ENCODE results near the gene INO80C. TPM values are rescaled to one million over a fixed set of nuclear protein-coding genes. Genes with fewer than 3 reads are reported as not detected.

The INO80C gene, protein sequence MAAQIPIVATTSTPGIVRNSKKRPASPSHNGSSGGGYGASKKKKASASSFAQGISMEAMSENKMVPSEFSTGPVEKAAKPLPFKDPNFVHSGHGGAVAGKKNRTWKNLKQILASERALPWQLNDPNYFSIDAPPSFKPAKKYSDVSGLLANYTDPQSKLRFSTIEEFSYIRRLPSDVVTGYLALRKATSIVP
- total RNA-seq: 33.8 and 34.4 TPM in 2 replicates
- long read RNA-seq, transcript INO80C-202 (5 exons, 974 nt): major isoform, 7 of 9 reads
- long read RNA-seq, partial matches to known transcripts: 0 of 9 reads
- long read RNA-seq, other reads (novel, unspliced or antisense): 1 of 9 reads

DNA sequence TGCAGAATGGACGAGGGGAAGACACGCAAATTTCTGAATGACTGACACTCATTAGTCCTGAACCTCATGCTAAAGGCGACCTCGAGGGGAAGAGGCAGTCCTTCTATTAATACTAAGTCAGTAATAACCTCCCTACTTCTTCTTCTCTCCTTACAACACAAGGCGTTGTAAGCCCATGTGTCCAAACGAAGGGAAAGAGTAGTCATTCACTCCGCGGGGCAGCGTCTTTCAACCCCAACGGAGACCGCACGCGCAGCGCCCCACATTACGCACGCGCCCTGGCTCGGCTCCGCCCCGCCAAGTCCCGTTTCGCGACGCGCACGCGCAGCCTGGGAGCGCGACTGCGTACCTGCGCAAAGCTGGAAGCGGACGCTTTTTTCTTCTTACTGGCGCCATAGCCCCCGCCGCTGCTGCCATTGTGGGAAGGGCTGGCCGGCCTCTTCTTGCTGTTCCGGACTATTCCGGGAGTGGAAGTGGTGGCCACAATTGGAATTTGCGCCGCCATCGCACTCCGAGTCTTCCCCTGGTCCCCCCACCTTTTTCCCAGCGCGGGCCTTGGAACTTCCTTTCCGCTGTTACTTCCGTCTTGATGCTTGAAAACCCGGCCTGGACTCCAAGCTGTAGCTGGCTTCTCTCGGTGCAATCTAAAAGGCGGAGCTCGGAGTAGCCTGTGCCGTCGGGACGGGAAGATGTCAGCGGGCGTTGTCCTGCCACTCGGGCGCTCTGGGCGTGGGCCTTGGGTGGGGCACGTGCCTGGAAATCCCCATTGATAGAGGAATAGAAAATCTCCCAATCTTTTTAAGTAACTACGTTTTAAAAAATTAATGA, at the start of gene INO80C:
Gene INO80C, minus strand, starts transcription at position 591 of the 828 bp plus-strand sequence. Its CDS starts 86 bp downstream, at position 505.
- peak; percentile 85 for DNase-seq (ENCODE audit: low read depth, low spot score)
- peak within 1 kb of the TSS; percentile 96 for H3K4me3 Mint-ChIP-seq
- H3K27ac Mint-ChIP-seq (ENCODE audit: unreplicated experiment): peak within 1 kb of the TSS; percentile 97
- H3K36me3 Mint-ChIP-seq (ENCODE audit: low read depth): no peaks in the 10 kb centered on the region
- peaks cover 26% of the 10 kb centered on the region for H3K4me1 Mint-ChIP-seq
- peaks cover 3% of the 10 kb centered on the region for H3K27me3 Mint-ChIP-seq (ENCODE audit: low read depth)
- H3K9me3 Mint-ChIP-seq: no peaks in the 10 kb centered on the region
- TF ChIP-seq, protein P1, sequence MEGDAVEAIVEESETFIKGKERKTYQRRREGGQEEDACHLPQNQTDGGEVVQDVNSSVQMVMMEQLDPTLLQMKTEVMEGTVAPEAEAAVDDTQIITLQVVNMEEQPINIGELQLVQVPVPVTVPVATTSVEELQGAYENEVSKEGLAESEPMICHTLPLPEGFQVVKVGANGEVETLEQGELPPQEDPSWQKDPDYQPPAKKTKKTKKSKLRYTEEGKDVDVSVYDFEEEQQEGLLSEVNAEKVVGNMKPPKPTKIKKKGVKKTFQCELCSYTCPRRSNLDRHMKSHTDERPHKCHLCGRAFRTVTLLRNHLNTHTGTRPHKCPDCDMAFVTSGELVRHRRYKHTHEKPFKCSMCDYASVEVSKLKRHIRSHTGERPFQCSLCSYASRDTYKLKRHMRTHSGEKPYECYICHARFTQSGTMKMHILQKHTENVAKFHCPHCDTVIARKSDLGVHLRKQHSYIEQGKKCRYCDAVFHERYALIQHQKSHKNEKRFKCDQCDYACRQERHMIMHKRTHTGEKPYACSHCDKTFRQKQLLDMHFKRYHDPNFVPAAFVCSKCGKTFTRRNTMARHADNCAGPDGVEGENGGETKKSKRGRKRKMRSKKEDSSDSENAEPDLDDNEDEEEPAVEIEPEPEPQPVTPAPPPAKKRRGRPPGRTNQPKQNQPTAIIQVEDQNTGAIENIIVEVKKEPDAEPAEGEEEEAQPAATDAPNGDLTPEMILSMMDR (conservative IDR thresholded peaks at IDR 0.05): peak; percentile 27

DNA sequence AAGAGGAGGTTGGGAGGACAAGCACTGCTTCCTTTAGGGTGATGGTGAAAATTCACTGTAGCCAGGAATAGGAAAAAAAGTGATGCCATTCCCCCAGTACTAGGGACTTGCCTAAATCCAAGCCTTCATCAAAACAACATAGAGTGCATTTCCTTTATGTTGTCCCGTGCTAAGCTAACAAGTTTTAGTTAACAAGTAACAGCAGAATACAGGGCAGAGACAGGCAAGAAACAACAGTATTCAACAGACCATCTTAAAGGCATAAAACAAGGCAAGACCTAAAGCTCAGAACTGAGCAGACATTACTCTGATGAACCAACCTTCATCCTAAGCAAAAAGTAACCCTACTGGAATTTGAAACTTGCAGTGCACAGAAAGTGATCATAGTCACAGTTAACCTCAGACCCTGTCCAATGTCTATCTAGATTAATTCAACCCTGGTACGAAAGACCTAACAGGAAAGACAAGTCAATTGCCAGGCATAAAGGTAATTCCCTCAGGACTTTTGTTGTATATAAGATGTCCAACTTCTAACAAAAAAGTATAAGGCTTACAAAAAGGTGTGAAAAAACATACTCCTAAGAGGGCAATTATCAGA, 49.3 kb upstream of the INO80C start:
- TF ChIP-seq, protein P1 (conservative IDR thresholded peaks at IDR 0.05): no peak
- H3K4me3 Mint-ChIP-seq: no peak overlapping the region
- H3K27ac Mint-ChIP-seq (ENCODE audit: unreplicated experiment): no peak overlapping the region
- H3K4me1 Mint-ChIP-seq: no peaks in the 10 kb centered on the region
- H3K9me3 Mint-ChIP-seq: peaks cover 4% of the 10 kb centered on the region
- no peak for DNase-seq (ENCODE audit: low read depth, low spot score)
- no peaks in the 10 kb centered on the region for H3K36me3 Mint-ChIP-seq (ENCODE audit: low read depth)
- no peaks in the 10 kb centered on the region for H3K27me3 Mint-ChIP-seq (ENCODE audit: low read depth)

DNA sequence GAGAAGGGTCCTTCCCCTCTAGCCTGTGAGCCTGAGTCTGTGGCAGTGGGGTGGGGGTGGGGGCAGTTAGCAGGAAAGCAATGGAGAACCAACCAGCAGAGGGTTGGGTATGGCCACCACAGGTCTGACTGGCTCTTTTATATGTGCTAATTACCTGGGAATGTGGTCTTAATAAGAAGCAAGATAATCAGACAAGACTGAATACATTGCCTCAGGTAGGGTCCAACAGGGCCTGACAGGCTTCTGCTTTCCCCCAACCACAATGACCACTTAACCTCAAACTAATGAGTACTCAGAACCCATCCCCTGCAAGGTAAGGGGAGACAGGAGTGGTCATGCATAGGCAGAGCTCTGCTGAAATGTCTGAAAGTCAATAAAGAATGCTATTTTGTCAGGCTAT, 44.6 kb upstream of the INO80C start:
- no peak for DNase-seq (ENCODE audit: low read depth, low spot score)
- TF ChIP-seq, protein P1 (conservative IDR thresholded peaks at IDR 0.05): no peak
- Mint-ChIP-seq H3K4me1 (no peaks in the 10 kb centered on the region), H3K27ac (ENCODE audit: unreplicated experiment) (no peak overlapping the region), H3K4me3 (no peak overlapping the region), H3K9me3 (peaks cover 9% of the 10 kb centered on the region), H3K27me3 (ENCODE audit: low read depth) (no peaks in the 10 kb centered on the region), H3K36me3 (ENCODE audit: low read depth) (no peaks in the 10 kb centered on the region)

DNA sequence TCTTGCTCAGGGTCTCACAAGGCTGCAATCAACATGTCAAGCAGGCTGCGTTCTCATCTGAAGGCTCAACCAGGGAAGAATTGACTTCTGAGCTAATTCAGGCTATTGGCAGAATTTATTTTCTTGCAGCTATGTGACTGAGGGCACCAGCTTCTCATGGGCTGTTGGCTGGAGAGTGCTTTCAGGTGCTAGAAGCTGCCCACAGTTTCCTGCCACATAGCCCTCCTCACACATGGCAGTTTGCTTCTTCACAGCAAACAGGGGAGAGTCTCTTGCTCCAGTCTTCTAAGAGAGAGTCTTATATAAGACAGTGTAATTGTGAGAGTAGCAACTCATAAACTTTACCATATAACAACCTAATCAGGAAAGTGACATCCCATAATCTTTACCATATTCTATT, 37.5 kb upstream of the INO80C start:
- Mint-ChIP-seq H3K4me3 (no peak overlapping the region), H3K9me3 (peaks cover 20% of the 10 kb centered on the region), H3K36me3 (ENCODE audit: low read depth) (peaks cover 6% of the 10 kb centered on the region)

DNA sequence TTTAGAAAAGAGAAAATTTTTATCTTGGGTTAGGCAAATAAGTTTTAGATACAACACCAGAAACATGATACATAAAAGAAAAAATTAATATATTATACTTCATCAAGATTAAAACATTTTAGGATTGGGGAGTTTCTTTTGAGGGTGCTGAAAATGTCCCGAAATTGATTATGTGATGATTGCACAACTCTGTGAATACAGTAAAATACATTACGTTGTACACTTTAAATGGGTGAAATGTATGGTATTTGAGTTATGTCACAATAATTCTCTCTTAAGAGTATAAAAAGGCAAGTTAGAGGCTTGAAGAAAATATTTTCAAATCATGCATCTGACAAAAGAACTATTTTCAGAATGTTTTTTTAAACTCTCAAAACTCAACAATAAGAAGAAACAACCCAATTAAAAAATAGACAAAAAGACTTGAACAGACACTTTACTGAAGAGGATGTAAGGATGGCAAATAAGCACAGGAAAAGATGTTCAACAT, 36.2 kb upstream of the INO80C start:
- DNase-seq (ENCODE audit: low read depth, low spot score): no peak
- H3K27ac Mint-ChIP-seq (ENCODE audit: unreplicated experiment): no peak overlapping the region
- TF ChIP-seq, protein P1 (conservative IDR thresholded peaks at IDR 0.05): no peak
- H3K36me3 Mint-ChIP-seq (ENCODE audit: low read depth): peaks cover 6% of the 10 kb centered on the region
- H3K4me3 Mint-ChIP-seq: no peak overlapping the region
- H3K4me1 Mint-ChIP-seq: no peaks in the 10 kb centered on the region
- peaks cover 15% of the 10 kb centered on the region for H3K9me3 Mint-ChIP-seq
- H3K27me3 Mint-ChIP-seq (ENCODE audit: low read depth): peaks cover 6% of the 10 kb centered on the region

More for the DNA sequence above, 37.5 kb upstream of the INO80C start:
- no peak overlapping the region for H3K27ac Mint-ChIP-seq (ENCODE audit: unreplicated experiment)
- no peaks in the 10 kb centered on the region for H3K4me1 Mint-ChIP-seq
- DNase-seq (ENCODE audit: low read depth, low spot score): no peak
- TF ChIP-seq, protein P1 (conservative IDR thresholded peaks at IDR 0.05): no peak
- H3K27me3 Mint-ChIP-seq (ENCODE audit: low read depth): peaks cover 6% of the 10 kb centered on the region

Measured in neural crest cell (in vitro differentiated cells).